HCT116 (cell line): ENCODE data around the gene MED31.

Experiments
- CTCF ChIP-seq, 3 experiments: fragments of 200-600 bp in 1 of 3; sonication (generic) in 1 of 3; IDR thresholded peaks in 2 of 3; conservative IDR thresholded peaks in 1 of 3; 2 replicates each; pipeline ENCODE4 v1.5.1; 2012 to 2017; ENCODE audit warnings: low read depth in 2 of 3, low read length in 2 of 3, antibody characterized with exemption in 1 of 3, borderline replicate concordance in 1 of 3, control low read depth in 1 of 3, mild to moderate bottlenecking in 1 of 3, mixed read lengths in 1 of 3, mixed run types in 1 of 3, moderate library complexity in 1 of 3; ENCODE audit not compliant: insufficient read depth in 1 of 3
- EGR1 ChIP-seq: IDR thresholded peaks from 2 replicates; pipeline ENCODE4 v1.6.1; 2012; ENCODE audit warnings: low read depth
- EZH2 ChIP-seq: fragments of 200-600 bp; sonication (generic); IDR thresholded peaks from 2 replicates; pipeline ENCODE4 v1.6.1; 2017; ENCODE audit warnings: antibody characterized with exemption, mixed run types
- POLR2A ChIP-seq: IDR thresholded peaks from 2 replicates; pipeline ENCODE4 v1.7.0; 2011; ENCODE audit warnings: borderline replicate concordance; ENCODE audit not compliant: insufficient read depth, insufficient read length; ENCODE audit errors: extremely low read depth

- TF ChIP-seq EZH2 (no peak), CTCF (IDR thresholded peaks at IDR 0.05 in 2 of 3, conservative IDR thresholded peaks at IDR 0.05 in 1 of 3; ENCODE audit: borderline replicate concordance in 1 of 3, insufficient read depth in 1 of 3, low read depth in 2 of 3, low read length in 2 of 3) (no peak), POLR2A (no peak), EGR1 (no peak)
Observed at GRCh38 chr17:6654841-6655731, 3.7 kb upstream of the MED31 start.
